Measurements from ENCODE around the gene KCNIP1.

Gene KCNIP1

DNA sequence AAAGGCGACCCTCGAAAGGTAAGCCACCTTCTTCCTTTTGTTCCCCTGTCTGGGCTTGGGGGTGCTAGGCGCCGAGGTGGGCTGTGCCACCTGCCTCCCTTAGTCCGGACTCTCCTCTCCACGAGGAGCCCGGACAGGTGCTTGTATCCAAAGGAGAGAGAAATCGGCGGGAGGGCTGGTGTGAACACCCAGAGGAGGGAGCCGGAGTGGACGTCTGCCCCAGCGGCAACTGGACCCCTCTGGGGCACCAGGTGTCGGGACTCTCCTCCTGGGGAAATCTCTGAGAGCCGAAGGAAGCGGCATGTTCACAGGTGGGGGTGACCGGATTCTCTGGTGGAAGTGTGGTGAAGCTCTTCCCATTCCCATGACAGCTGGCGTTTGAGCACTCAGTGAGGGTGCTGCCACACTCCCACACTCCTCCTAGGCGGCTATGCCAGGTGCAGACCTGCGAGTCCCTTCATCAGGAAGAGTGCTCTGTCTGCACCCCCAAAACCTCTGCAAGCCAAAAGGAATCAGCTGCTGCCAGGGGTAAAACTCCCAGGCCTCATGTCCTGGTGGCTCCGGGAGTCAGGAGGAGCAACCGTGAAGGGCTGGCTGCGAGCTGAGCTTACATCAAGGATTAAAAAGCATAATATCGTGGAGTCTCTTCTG lies 921 bp downstream of the KCNIP1 start:
- H4K20me1 ChIP-seq (ENCODE audit: low read depth, low read length) = no peaks in the 10 kb centered on the region
- H2AFZ ChIP-seq (ENCODE audit: low read depth, low read length, severe bottlenecking) = no peak overlapping the region
- H3K4me3 ChIP-seq (ENCODE audit: insufficient read depth, low read length, poor library complexity, severe bottlenecking) = no peak overlapping the region
- H3F3A ChIP-seq (ENCODE audit: insufficient read depth) = no peaks in the 10 kb centered on the region
- no peaks in the 10 kb centered on the region for H3K79me2 ChIP-seq (ENCODE audit: insufficient read depth, low read length)
- H3K9ac ChIP-seq (ENCODE audit: low read length) = no peak overlapping the region
- no peak for TF ChIP-seq EZH2phosphoT487 (conservative IDR thresholded peaks at IDR 0.05; ENCODE audit: low read length)
- TF ChIP-seq, protein P1, sequence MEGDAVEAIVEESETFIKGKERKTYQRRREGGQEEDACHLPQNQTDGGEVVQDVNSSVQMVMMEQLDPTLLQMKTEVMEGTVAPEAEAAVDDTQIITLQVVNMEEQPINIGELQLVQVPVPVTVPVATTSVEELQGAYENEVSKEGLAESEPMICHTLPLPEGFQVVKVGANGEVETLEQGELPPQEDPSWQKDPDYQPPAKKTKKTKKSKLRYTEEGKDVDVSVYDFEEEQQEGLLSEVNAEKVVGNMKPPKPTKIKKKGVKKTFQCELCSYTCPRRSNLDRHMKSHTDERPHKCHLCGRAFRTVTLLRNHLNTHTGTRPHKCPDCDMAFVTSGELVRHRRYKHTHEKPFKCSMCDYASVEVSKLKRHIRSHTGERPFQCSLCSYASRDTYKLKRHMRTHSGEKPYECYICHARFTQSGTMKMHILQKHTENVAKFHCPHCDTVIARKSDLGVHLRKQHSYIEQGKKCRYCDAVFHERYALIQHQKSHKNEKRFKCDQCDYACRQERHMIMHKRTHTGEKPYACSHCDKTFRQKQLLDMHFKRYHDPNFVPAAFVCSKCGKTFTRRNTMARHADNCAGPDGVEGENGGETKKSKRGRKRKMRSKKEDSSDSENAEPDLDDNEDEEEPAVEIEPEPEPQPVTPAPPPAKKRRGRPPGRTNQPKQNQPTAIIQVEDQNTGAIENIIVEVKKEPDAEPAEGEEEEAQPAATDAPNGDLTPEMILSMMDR (IDR thresholded peaks at IDR 0.05; ENCODE audit: insufficient read depth, low read length, poor library complexity, severe bottlenecking) = no peak
- H3K27me3 ChIP-seq (ENCODE audit: low read length) = no peaks in the 10 kb centered on the region
- no peak overlapping the region for H3K27ac ChIP-seq (ENCODE audit: low read depth, low read length)
- H3K9me3 ChIP-seq (ENCODE audit: insufficient read depth, low read length) = no peaks in the 10 kb centered on the region
- H3K4me2 ChIP-seq (ENCODE audit: low read depth, low read length, poor library complexity, severe bottlenecking) = no peak overlapping the region
- H3K9me2 ChIP-seq (replicated peaks; ENCODE audit: insufficient read depth, low read length) = no peaks in the 10 kb centered on the region
- H3K36me3 ChIP-seq (ENCODE audit: low read length) = no peaks in the 10 kb centered on the region

DNA sequence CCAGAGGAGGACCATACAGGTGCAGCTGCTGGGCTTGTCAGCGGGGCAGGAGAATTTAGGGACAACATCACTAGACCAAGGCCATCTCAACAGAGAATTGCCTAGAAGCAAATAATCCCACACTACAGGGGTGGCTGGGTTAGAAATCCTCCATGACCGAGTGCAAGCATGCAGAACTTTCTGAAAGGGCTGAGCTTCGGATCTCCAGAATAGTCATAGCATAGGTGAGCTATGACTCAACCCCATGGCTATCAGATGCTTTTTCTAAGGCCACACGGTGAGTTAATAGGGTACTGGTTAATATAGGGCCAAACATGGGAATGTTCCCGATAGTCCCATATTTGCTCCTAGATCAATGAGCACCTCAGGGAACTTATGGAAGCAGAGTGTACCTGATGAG lies 4.2 kb downstream of the KCNIP1 start:
- Histone ChIP-seq H3F3A (ENCODE audit: insufficient read depth) (no peaks in the 10 kb centered on the region), H3K9ac (ENCODE audit: low read length) (no peak overlapping the region), H3K4me2 (ENCODE audit: low read depth, low read length, poor library complexity, severe bottlenecking) (no peak overlapping the region), H4K20me1 (ENCODE audit: low read depth, low read length) (no peaks in the 10 kb centered on the region), H3K9me3 (ENCODE audit: insufficient read depth, low read length) (no peaks in the 10 kb centered on the region), H3K27ac (ENCODE audit: low read depth, low read length) (no peak overlapping the region), H3K27me3 (ENCODE audit: low read length) (no peaks in the 10 kb centered on the region), H2AFZ (ENCODE audit: low read depth, low read length, severe bottlenecking) (no peak overlapping the region), H3K79me2 (ENCODE audit: insufficient read depth, low read length) (no peaks in the 10 kb centered on the region), H3K9me2 (replicated peaks; ENCODE audit: insufficient read depth, low read length) (no peaks in the 10 kb centered on the region), H3K36me3 (ENCODE audit: low read length) (no peaks in the 10 kb centered on the region), H3K4me3 (ENCODE audit: insufficient read depth, low read length, poor library complexity, severe bottlenecking) (no peak overlapping the region)
- TF ChIP-seq, protein P1 (IDR thresholded peaks at IDR 0.05; ENCODE audit: insufficient read depth, low read length, poor library complexity, severe bottlenecking) = no peak
- no peak for TF ChIP-seq EZH2phosphoT487 (conservative IDR thresholded peaks at IDR 0.05; ENCODE audit: low read length)

DNA sequence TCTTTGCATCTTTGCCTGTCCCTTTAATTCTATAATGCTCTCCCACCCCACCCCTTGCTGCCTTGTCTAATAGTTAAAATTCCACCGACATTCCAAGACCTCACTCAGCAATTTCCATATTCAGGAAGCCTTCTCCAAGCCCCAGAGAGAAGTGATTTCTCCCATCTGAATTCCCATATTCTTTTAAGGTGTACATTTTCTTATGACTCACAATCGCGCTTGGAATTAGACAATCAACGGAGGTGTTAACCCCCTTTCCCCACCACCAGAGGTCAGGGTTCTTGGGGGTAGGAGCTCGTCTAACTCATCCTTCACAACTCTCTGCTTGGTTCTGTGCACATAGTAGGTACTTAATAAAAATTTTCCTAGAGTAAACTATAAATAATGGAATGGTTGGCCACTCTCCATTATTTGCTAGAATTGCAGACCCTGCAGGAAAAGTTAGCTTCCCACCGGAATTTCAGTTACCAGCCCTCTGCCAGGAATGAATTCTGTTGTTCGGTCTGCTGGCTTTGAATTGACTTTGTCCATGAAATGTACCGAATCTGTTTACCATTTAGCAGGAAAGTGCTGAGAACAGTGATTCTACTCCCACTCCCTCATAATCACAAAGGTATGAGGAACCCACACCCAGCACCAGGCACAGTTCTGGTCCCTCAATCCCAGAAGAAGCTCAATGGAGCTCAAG lies 5.0 kb downstream of the KCNIP1 start:
- Histone ChIP-seq H4K20me1 (ENCODE audit: low read depth, low read length) (no peaks in the 10 kb centered on the region), H3K36me3 (ENCODE audit: low read length) (no peaks in the 10 kb centered on the region), H2AFZ (ENCODE audit: low read depth, low read length, severe bottlenecking) (no peak overlapping the region), H3K79me2 (ENCODE audit: insufficient read depth, low read length) (no peaks in the 10 kb centered on the region), H3K4me2 (ENCODE audit: low read depth, low read length, poor library complexity, severe bottlenecking) (no peak overlapping the region), H3F3A (ENCODE audit: insufficient read depth) (no peaks in the 10 kb centered on the region), H3K27me3 (ENCODE audit: low read length) (no peaks in the 10 kb centered on the region), H3K9ac (ENCODE audit: low read length) (no peak overlapping the region), H3K9me3 (ENCODE audit: insufficient read depth, low read length) (no peaks in the 10 kb centered on the region), H3K9me2 (replicated peaks; ENCODE audit: insufficient read depth, low read length) (no peaks in the 10 kb centered on the region), H3K4me3 (ENCODE audit: insufficient read depth, low read length, poor library complexity, severe bottlenecking) (no peak overlapping the region), H3K27ac (ENCODE audit: low read depth, low read length) (no peak overlapping the region)
- no peak for TF ChIP-seq EZH2phosphoT487 (conservative IDR thresholded peaks at IDR 0.05; ENCODE audit: low read length)
- TF ChIP-seq, protein P1 (IDR thresholded peaks at IDR 0.05; ENCODE audit: insufficient read depth, low read length, poor library complexity, severe bottlenecking) = no peak

All from SU-DHL-6 (cell line).